HepG2 (cell line): Measurements from ENCODE around the gene ROCK1. TPM values are rescaled to one million over a fixed set of nuclear protein-coding genes. Genes with fewer than 3 reads are reported as not detected.

Source experiments
- ATAC-seq: fragments of 200-7000 bp; cut with Tn5 transposase; 3 replicates; pipeline ENCODE4 v1.9.1; 2020; ENCODE audit warnings: mild to moderate bottlenecking, moderate library complexity
- BruUV-seq: library from RNA; stranded (reverse); fragments of 400-500 nt; replicated peaks from 2 replicates; lab custom pipeline; 2021; lab: Mats Ljungman, UMichigan
- CTCF ChIA-PET: fragments of 300-600 bp; formaldehyde crosslinking; extraction: SDS; loops from one replicate; lab custom pipeline; 2021; ENCODE audit warnings: low total read pairs, inconsistent platforms, low intra/inter-chr PET ratio; lab: Yijun Ruan, JAX
- POLR2A ChIA-PET: fragments of 350-600 bp; sonication (Branson Sonifier 250); formaldehyde crosslinking; loops from one replicate; lab custom pipeline; 2020; ENCODE audit warnings: antibody characterized with exemption, inconsistent platforms; lab: Yijun Ruan, JAX
- DNase-seq: peaks from one replicate; pipeline ENCODE4 v3.0.0-alpha.2; 2015; ENCODE audit warnings: low spot score
- FAIRE-seq: peaks from 3 replicates; lab custom pipeline; 2011; peaks lifted over from hg19 to GRCh38; lab: Jason Lieb, UNC
- H2AFZ ChIP-seq: one replicate; pipeline ENCODE4 v1.6.1; 2011; ENCODE audit warnings: low read length, inconsistent platforms
- H3K27ac ChIP-seq: fragments of 300-600 bp; 3 replicates; pipeline ENCODE4 v1.8.0; 2011; ENCODE audit warnings: mixed run types, mild to moderate bottlenecking, mixed read lengths, low read length, inconsistent platforms; ENCODE audit not compliant: insufficient read depth; ENCODE audit errors: extremely low read length
- H3K27me3 ChIP-seq, 2 experiments: fragments of 200-600 bp in 1 of 2; 2 replicates in 1 of 2; 3 replicates in 1 of 2; pipeline versions ENCODE4 v1.6.0 to v1.8.0; 2011; ENCODE audit warnings: low read length in 2 of 2, mild to moderate bottlenecking in 2 of 2, moderate library complexity in 2 of 2, inconsistent platforms in 1 of 2; ENCODE audit not compliant: insufficient read depth in 2 of 2, control insufficient read depth in 1 of 2
- H3K36me3 ChIP-seq, 2 experiments: fragments of 200-600 bp in 1 of 2; replicated peaks in 1 of 2; 2 replicates in 1 of 2; 3 replicates in 1 of 2; pipeline versions ENCODE4 v1.5.1 to v1.8.0; 2011; ENCODE audit warnings: low read length in 2 of 2, inconsistent platforms in 1 of 2; ENCODE audit not compliant: insufficient read depth in 2 of 2, control insufficient read depth in 1 of 2
- H3K4me1 ChIP-seq: 2 replicates; pipeline ENCODE4 v1.5.1; 2012; ENCODE audit warnings: low read length, inconsistent platforms; ENCODE audit not compliant: insufficient read depth
- H3K4me2 ChIP-seq: 2 replicates; pipeline ENCODE4 v1.6.0; 2011; ENCODE audit warnings: low read depth, low read length, inconsistent platforms
- H3K4me3 ChIP-seq, 3 experiments: fragments of 200-600 bp in 1 of 3; sonication (generic), shearing (Covaris generic) in 1 of 3; replicated peaks in 1 of 3; 2 replicates each; pipeline ENCODE4 v1.5.1; 2011 to 2016; ENCODE audit warnings: low read length in 3 of 3, inconsistent platforms in 2 of 3, low read depth in 2 of 3, mild to moderate bottlenecking in 2 of 3, control low read depth in 1 of 3, mixed read lengths in 1 of 3; ENCODE audit not compliant: insufficient read depth in 1 of 3
- H3K79me2 ChIP-seq: one replicate; pipeline ENCODE4 v1.6.1; 2011; ENCODE audit warnings: low read length, inconsistent platforms; ENCODE audit not compliant: insufficient read depth
- H3K9ac ChIP-seq: 2 replicates; pipeline ENCODE4 v1.6.0; 2011; ENCODE audit warnings: mild to moderate bottlenecking, low read depth, low read length, inconsistent platforms; ENCODE audit not compliant: insufficient read depth
- H3K9me3 ChIP-seq: 2 replicates; pipeline ENCODE4 v1.5.1; 2012; ENCODE audit warnings: mild to moderate bottlenecking, low read length
- H4K20me1 ChIP-seq: 2 replicates; pipeline ENCODE4 v1.6.0; 2011; ENCODE audit warnings: inconsistent platforms, mild to moderate bottlenecking, low read length, moderate library complexity; ENCODE audit not compliant: insufficient read depth
- ATF3 ChIP-seq: sonication (generic); formaldehyde crosslinking; IDR thresholded peaks from 2 replicates; pipeline ENCODE4 v1.4.0; 2020; ENCODE audit warnings: missing genetic modification reagents
- HNF4G ChIP-seq, 2 experiments: sonication (generic) in 1 of 2; formaldehyde crosslinking in 1 of 2; IDR thresholded peaks; 2 replicates each; pipeline versions ENCODE4 v1.4.0 to v1.6.1; 2011 to 2020; ENCODE audit warnings: borderline replicate concordance in 2 of 2, low read depth in 2 of 2, mild to moderate bottlenecking in 2 of 2, low read length in 1 of 2, missing genetic modification reagents in 1 of 2, moderate library complexity in 1 of 2
- NCOA1 ChIP-seq: sonication (generic); formaldehyde crosslinking; IDR thresholded peaks from 2 replicates; pipeline ENCODE4 v1.9.0; 2021; ENCODE audit warnings: missing genetic modification reagents
- REPIN1 ChIP-seq: sonication (generic); formaldehyde crosslinking; IDR thresholded peaks from 2 replicates; pipeline ENCODE4 v1.8.0; 2022; ENCODE audit warnings: missing genetic modification reagents, low read depth, mild to moderate bottlenecking, borderline replicate concordance
- TFE3 ChIP-seq: IDR thresholded peaks from 2 replicates; pipeline ENCODE4 v1.6.1; 2016
- TSC22D2 ChIP-seq: sonication (generic); formaldehyde crosslinking; IDR thresholded peaks from 2 replicates; pipeline ENCODE4 v1.5.1; 2020; ENCODE audit warnings: missing genetic modification reagents, mild to moderate bottlenecking, borderline replicate concordance
- whole genome bisulfite sequencing: methylation state at CpG from one replicate; pipeline ENCODE4 v1.1.6; 2017; ENCODE audit warnings: low lambda C conversion rate; 5-methylcytosine and 5-hydroxymethylcytosine counted together
- in situ Hi-C: cut with HindIII; loops from 2 replicates; pipeline ENCODE4 v1.10.0; 2017; ENCODE audit warnings: low pct_unique_long_range_greater_than_20kb; ENCODE audit not compliant: extremely low pct_ligation_motif_present
- intact Hi-C: fragments of 100-400 bp; cut with micrococcal nuclease; formaldehyde crosslinking; loops from one replicate; pipeline ENCODE4 v1.10.0; 2022; ENCODE audit not compliant: unreplicated experiment
- polyA plus RNA-seq, 8 experiments: library from polyadenylated mRNA; depleted of rRNA in 3 of 8; stranded (reverse) in 7 of 8; unstranded in 1 of 8; fragments of >200 nt; fragmentation: Illumina TruSeq in 4 of 8; extraction: Trizol in 4 of 8; gene quantifications; 2 replicates each; pipeline versions ENCODE4 v1.2.1 to v1.2.3, GENCODE V29; 2011 to 2016; ENCODE audit warnings: low read depth in 4 of 8, missing spikeins in 1 of 8, mixed read lengths in 1 of 8; ENCODE audit not compliant: insufficient read depth in 1 of 8
- total RNA-seq, 5 experiments: library from RNA; depleted of rRNA; stranded (reverse); fragments of >200 nt; fragmentation: Illumina TruSeq; extraction: Trizol; gene quantifications; 2 replicates each; pipeline ENCODE4 v1.2.3, GENCODE V29; 2016; ENCODE audit warnings: low read depth in 1 of 5

The ROCK1 gene
- total and polyA plus RNA-seq, 2 of the 13 experiments (the other 11 are each of a cell fraction or from before 2014, with no cell fraction given): 10.5 to 27.2 TPM

DNA sequence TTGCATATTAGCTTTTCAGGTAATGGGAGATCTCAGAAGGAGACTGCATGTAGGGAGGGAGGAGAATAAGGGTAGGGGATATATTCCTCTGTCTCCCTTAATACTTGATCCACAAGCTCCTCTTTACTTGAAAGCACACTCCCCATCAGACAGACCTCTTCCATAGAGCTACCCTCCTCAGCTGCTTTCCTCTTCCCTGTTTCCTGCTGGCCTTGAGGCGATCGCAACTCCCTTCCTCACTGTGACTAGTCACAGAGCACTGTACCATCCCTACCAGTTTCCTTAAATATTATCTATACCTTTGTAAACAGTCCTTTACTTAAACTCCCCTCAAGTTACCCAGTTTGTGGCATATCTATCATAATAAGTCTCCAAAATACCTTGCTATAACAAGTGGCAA is 10.9 kb downstream of the ROCK1 start:
- Histone ChIP-seq H2AFZ (no peak overlapping the region), H3K4me2 (no peak overlapping the region), H3K9me3 (no peaks in the 10 kb centered on the region), H4K20me1 (no peaks in the 10 kb centered on the region; the same call in 1 of the 2 replicates), H3K36me3 (no peaks in the 10 kb centered on the region), H3K9ac (no peak overlapping the region), H3K4me3 (no peak overlapping the region), H3K27me3 (no peaks in the 10 kb centered on the region), H3K4me1 (peaks cover 16% of the 10 kb centered on the region), H3K27ac (no peak overlapping the region), H3K79me2 (peaks cover 96% of the 10 kb centered on the region)
- ChIA-PET POLR2A (no interaction called here), CTCF (no interaction called here)
- TF ChIP-seq NCOA1 (CRISPR knock-in tag) (no peak), REPIN1 (CRISPR knock-in tag) (no peak), HNF4G (IDR thresholded peaks at IDR 0.05; ENCODE audit: borderline replicate concordance, low read depth, low read length) (no peak), HNF4G (CRISPR knock-in tag; IDR thresholded peaks at IDR 0.05; ENCODE audit: borderline replicate concordance, low read depth) (no peak), ATF3 (CRISPR knock-in tag) (no peak), TFE3 (CRISPR knock-in tag) (no peak), TSC22D2 (CRISPR knock-in tag) (no peak)
- ATAC-seq (no peak), DNase-seq (no peak), FAIRE-seq (no peak)
- in situ Hi-C loops: no loop called here
- BruUV-seq: no TSS peak
- 92% methylated on average over 2 of the region's 2 CpGs for WGBS
- intact Hi-C loops: loop anchor here (1.0 to 10.0 kb wide), 2 partner anchors 7 to 46 kb away; no protein-coding TSS in a partner anchor
